ENCODE results near the gene ARFGAP1. TPM values are rescaled to one million over a fixed set of nuclear protein-coding genes. Genes with fewer than 3 reads are reported as not detected.

The ARFGAP1 gene
- total and polyA plus RNA-seq, 2 of the 8 experiments (the other 6 are each of a cell fraction or from before 2014, with no cell fraction given) = 93.7 to 100 TPM

DNA sequence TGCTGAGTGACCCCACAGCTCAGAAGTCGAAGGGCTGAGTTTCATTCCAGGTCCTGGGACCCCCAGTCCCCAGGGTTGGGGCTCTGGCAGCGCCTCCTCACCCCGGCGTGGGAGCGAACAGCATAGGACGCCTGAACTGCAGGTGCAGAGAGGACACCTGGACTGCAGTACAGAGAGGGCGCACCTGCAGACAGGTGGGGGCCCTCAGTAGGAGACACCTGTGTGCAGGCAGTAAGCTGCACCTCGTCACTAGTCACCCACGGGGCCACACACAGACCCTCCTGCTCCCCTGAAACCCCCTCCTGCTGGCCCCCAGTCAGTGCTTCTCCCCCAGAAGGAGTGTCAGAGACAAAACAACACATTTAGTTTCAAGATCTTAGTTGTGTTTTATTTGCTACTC is 9.8 kb upstream of the ARFGAP1 start (continued):
- TF ChIP-seq TAF1 (IDR thresholded peaks at IDR 0.05; ENCODE audit: low read depth, low read length) = no peak
